SIG-M5 (cell line): ENCODE measurements around the gene GLMN.

Experiments
- DNase-seq: peaks from one replicate; lab custom pipeline; 2025; lab: John Stamatoyannopoulos, UW

Gene GLMN

GRCh38 chr1:92298573-92299476 lies at the start of gene GLMN, which contains the start of gene RPAP2:
Gene GLMN (minus strand): TSS chr1:92298987. CDS start chr1:92297999, 988 bp downstream.
Gene RPAP2 (plus strand): TSS chr1:92299059. CDS start chr1:92299074, 15 bp downstream.
- no peak for DNase-seq

GRCh38 chr1:92346866-92347640 lies 48.3 kb upstream of the GLMN start:
- DNase-seq: no peak

- no peak for DNase-seq
These were observed 44.3 kb upstream of the GLMN start for GRCh38 chr1:92343061-92343460.

GRCh38 chr1:92342401-92342800 lies 43.6 kb upstream of the GLMN start:
- DNase-seq: no peak

GRCh38 chr1:92340154-92340553 lies 41.4 kb upstream of the GLMN start:
- DNase-seq: no peak

- DNase-seq: no peak
These were observed 34.9 kb upstream of the GLMN start for GRCh38 chr1:92333668-92334067.

GRCh38 chr1:92329347-92330129 lies 30.8 kb upstream of the GLMN start:
- DNase-seq: no peak

- no peak for DNase-seq
These were observed 29.0 kb upstream of the GLMN start for GRCh38 chr1:92327794-92328193.

GRCh38 chr1:92326681-92327080 lies 27.9 kb upstream of the GLMN start:
- no peak for DNase-seq

- DNase-seq: no peak
These were observed 26.0 kb upstream of the GLMN start for GRCh38 chr1:92324784-92325183.

- DNase-seq: no peak
These were observed 25.0 kb upstream of the GLMN start for GRCh38 chr1:92323473-92324453.

- no peak for DNase-seq
These were observed 19.2 kb upstream of the GLMN start for GRCh38 chr1:92317836-92318493.

- no peak for DNase-seq
These were observed 17.2 kb upstream of the GLMN start for GRCh38 chr1:92315766-92316599.

- no peak for DNase-seq
These were observed 15.2 kb upstream of the GLMN start for GRCh38 chr1:92314024-92314423.

GRCh38 chr1:92310185-92310597 lies 11.4 kb upstream of the GLMN start:
- DNase-seq: no peak

GRCh38 chr1:92307980-92308379 lies 9.2 kb upstream of the GLMN start:
- DNase-seq: no peak

GRCh38 chr1:92306020-92306419 lies 7.2 kb upstream of the GLMN start:
- DNase-seq: no peak

- DNase-seq: no peak
These were observed 2.2 kb upstream of the GLMN start for GRCh38 chr1:92301021-92301420.

- DNase-seq: no peak
These were observed 827 bp upstream of the GLMN start for GRCh38 chr1:92299477-92300150.
